SHP77 (cell line): ENCODE measurements around the gene S100P.
"Not testable (repeated sequence)": the region's sequence is repeated elsewhere in the genome, so short reads cannot be mapped to it uniquely, and the experiment has no call there.

Source experiments
- DNase-seq, 2 experiments: peaks; one replicate each; lab custom pipeline; 2025; lab: John Stamatoyannopoulos, UW

S100P gene

GRCh38 chr4:6724421-6725111 is 30.9 kb downstream of the S100P start:
- DNase-seq = no peak

DNA sequence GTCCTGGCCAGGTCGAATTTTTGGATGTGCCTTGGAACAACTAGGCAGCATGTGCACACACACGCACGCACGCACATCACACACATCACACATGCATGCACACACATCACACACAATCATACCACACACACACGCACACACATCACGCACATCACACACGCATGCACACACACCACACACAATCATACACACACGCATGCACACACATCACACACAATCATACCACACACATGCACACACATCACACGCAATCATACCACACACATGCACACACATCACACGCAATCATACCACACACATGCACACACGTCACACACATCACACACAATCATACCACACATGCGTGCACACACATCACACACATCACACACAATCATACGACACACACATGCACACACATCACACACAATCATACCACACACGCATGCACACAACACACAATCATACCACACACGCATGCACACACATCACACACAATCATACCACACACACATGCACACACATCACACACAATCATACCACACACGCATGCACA is 31.8 kb downstream of the S100P start:
- DNase-seq = not testable (repeated sequence)

DNA sequence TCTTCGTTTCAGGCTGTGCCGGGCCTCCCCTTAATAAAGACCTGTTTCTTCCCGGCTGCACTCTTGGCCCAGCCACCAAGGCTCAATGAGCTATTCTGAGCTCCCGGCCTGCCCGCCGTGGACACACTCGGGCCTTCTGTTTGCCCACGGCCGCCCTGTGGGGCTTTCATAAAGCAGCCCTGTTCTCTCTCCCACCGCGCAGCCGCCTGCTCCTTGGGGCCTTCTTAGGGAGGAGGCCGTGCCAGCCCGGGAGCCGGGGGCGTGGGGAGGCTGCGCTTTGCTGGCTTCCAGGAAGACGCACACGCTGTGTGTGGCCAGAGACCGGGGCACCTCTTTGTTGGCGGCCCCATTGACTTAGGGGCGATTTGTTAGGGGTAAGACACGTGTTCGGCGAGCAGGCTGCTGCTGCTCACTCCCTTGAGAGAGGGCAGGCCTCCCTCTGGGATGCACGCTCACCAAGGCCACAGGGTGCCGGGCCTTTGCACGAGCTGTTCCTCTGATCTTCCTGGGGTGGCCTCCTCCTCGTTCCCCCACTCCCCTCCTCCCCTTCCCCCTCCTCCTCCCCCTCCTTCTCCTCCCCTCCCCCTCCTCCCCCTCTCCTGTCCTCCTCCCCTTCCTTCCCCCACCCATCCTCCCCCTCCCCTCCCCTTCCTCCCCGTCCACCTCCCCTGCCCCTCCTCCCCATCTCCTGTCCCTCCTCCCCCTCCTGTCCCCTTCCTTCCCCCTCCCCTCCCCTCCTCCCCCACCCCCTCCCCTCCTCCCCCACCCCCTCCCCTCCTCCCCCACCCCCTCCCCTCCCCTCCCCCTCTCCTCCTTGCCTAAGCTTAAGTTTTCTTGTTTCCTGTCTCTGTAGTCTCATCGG is 33.6 kb downstream of the S100P start:
- no peak for DNase-seq

DNA sequence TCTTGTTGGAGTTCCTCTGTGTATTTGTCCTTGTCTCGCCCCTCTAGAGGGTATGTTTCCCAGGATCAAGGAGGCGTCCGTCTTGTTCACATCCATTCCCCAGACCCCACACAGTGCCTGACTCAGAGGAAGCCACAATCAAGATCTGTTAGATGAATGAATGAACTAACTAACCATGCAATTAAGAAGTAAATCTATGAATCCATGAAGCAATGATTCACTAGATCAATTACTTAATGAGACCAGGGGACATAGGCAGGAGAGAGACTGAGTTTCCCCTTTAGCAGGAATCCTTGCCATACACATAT is 34.2 kb downstream of the S100P start:
- DNase-seq = no peak

DNA sequence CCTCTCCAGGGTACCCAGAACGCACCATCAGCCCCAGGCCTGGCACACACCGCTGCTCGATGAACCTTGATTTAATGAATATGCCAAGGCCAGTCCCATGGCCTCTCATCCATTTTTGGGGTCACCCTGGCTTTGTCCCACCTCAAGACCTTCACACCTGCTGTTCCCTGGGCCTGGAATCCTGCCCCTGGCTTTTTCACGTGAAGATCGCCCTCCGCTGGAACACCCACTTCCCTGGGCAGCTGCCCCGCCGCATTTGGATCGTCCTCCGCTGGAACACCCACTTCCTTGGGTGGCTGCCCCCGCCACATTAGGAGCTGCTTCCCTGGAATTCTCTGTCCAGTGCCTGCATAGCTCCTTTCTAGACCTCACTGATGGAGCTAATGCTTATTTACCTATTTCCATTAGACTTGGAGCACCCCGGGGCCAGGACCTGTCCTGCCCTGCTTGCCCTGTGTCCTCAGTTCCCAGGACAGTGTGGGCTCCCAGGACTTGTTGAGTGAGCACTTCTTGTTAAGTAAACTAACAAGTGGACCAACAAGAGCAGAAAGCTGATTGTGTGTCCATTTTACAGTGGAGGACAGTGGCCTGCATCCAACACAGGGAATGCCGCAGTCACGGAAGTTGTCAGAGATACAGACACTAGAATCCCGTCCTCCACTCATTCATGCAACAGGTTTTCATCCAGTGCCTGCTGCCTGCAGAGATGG is 34.8 kb downstream of the S100P start:
- no peak for DNase-seq

DNA sequence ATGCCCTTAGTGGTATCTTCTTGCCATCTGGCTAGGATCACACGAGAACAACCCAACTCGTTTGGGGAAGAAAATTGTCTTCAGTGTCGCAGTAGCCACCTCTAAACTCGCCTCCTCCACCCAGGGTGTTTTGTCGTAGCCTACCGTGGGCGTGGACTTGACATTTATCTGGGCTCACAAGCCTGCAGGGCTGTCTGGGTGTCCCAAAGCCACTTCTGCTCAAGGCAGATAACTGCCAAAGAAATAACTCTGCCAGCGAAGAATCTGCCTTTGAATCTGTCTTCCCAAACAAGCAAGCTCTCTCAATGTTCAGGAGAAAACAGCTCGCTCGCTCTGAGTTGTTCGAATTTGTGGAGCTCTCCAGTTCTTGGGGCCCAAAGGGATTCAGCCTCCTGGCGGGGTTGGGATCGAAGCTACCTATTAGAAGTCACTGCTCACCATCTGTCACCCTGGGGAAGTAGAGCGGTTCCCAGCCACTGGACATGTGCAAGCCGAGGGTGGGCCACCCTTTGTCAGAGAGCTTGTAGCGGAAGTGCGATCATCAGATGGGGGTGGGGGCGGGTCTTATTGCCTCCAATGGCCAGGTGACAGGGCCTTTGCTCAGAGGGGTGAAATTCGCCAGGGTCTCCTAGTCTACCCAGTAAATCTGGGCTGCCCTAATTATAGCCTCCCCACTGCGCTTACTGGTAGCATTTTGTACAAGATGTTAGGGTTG is 37.1 kb downstream of the S100P start:
- DNase-seq = no peak

DNA sequence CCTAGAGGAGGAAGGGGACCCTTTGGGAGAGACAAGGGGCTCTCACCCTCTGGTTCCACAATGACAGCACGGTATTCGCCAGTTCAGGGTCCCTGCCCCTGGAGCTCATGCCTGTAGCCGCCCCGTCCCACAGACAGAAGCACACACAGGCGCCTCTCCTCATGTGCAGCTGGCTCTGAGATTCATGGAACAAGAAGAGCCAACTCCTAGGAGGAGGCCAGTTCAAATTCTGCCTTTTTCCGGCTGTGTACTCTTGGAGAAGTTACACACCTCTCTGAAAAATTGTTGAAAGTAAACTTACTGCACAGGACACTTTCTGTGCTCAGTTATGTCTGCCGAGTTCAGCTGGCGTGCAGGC is 37.6 kb downstream of the S100P start:
- DNase-seq = no peak

- DNase-seq = no peak
Observed at GRCh38 chr4:6731780-6732179, 38.1 kb downstream of the S100P start.

GRCh38 chr4:6732441-6733357 is 39.0 kb downstream of the S100P start:
- DNase-seq = peak; percentile 40 to 61

DNA sequence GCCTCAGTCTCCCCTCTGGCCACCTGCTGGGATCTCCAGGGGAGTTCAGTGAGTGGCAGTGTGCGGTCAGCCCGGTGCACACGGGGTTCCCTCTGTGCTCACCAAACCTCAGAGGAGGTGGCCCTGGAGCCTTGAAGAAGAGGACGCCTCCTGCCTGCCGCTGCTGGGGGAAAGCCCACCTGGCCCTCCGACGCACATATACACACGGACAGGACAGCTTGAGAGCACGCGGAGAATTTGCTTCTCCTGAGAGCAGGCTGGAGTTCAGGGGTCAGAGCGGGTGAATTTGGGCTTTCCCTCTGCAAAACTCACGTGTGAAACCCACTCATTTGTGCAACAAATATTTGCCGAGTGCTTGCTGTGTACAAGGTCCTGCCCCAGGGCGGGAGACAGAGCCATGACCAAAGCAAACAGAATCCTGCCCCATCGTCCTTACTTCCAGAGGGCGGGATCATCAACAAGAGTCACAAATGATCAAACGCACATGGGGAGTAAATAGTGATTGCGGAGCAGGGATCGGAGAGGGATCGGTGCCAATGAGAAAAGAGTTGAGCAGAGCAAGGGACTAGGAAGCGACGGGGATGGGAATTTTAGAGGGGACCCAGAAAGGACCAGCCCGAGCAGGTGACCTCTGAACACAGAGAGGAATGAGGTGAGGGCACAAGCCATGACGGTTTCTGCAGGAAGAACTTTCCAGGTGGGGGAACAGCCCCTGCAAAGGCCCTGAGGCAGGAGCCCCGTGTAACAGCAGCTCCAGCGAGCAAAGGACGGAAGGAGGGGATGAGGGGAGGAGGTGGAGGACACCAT is 39.9 kb downstream of the S100P start:
- DNase-seq = no peak

DNA sequence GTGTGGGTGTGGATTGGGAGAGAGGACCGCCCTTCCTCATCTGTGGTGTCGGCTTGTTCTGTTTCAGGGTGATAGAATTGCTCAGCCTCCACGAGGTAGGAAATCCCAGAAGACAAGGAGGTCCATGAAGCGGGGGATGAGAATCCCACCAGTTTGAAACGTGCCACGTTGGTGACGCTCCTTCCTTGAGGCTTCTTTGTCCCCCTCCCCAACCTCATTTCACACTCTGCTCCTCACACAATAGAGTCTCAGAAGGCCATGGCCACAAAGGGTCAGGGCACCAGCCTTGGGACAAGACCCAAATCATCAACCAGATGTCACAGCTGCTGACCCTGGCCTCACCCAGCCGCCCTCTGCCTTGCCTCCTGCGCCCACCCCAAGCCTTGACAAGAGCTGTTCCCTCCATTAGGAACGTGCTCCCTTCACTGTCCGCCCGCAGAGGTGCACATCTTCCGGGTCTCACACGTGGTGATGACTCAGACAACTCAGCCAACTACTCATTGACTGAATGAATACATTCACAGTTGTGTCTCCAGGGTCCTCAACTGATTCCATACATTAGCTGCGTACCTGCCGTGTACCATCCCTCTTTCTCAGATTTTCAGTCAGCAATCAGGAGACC is 40.6 kb downstream of the S100P start:
- DNase-seq = no peak

DNA sequence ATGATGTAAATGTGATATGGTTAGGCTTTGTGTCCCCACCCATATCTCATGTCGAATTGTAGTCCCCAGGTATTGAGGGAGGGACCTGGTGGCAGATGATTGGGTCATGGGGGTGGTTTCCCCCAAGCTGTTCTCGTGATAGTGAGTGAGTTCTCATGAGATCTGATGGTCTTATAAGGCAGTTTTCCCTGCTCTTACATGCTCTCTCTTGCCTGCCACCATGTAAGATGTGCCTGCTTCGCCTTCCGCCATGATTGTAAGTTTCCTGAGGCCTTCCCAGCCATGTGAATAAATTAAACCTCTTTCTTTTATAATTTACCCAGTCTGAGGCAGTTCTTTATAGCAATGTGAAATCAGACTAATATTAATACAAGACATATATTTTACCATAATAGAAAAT is 46.2 kb downstream of the S100P start:
- no peak for DNase-seq

DNA sequence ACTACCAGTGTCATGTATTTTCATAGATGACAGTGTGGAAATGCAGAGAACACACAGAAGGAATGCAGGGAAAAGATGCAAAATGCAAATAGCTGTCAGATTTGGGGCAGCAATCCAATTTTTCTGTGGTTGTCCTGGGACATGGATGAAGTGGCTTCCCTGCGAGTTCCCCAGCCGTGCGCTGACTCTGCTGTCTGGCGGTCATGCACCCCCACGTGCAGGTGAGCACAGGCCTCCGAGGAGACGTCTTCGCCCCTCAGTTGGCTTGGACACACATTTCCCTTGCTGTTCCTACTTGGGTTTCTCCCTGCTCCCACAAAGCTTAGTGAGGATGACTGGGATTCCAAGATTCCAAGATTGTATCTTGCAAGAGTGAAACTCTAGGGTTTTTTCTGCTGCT is 46.7 kb downstream of the S100P start:
- DNase-seq = no peak

GRCh38 chr4:6742507-6742906 is 48.8 kb downstream of the S100P start:
- DNase-seq = no peak

- no peak for DNase-seq
Observed at GRCh38 chr4:6742989-6743388, 49.3 kb downstream of the S100P start.
